CD4-positive, alpha-beta T cell treated with Interleukin-15 for 1 hour (primary cell): ENCODE measurements around the gene GAR1.
"Not testable (repeated sequence)": the region's sequence is repeated elsewhere in the genome, so short reads cannot be mapped to it uniquely, and the experiment has no call there.

ENCODE experiments used
- DNase-seq: peaks from one replicate; pipeline ENCODE4 v3.0.0-alpha.2; 2020

The GAR1 gene

GRCh38 chr4:109847896-109848442 is 32.4 kb downstream of the GAR1 start, which contains the start of gene LRIT3:
Gene LRIT3, plus strand, starts transcription at chr4:109848107. Its CDS starts 95 bp downstream, at chr4:109848202.
- DNase-seq: no peak

DNA sequence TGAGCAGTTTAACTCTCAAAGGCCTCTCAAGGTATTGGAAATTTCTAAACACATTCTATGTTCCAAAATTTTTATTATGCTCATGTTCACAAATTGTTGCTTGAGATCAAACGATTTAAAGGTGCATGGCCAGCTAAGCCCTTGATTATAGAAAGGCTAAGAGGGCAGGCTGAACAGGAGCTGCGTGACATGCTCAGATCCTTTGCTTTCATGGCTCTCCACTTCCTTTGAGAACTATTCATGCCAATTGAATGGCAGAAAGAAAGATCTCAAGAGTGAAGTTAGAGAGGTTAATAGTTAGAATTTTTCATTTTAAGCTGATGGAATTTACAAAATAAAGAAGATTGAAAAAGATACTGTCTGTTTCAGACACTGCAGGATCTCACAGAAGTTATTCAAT is 32.9 kb downstream of the GAR1 start:
- DNase-seq: no peak

DNA sequence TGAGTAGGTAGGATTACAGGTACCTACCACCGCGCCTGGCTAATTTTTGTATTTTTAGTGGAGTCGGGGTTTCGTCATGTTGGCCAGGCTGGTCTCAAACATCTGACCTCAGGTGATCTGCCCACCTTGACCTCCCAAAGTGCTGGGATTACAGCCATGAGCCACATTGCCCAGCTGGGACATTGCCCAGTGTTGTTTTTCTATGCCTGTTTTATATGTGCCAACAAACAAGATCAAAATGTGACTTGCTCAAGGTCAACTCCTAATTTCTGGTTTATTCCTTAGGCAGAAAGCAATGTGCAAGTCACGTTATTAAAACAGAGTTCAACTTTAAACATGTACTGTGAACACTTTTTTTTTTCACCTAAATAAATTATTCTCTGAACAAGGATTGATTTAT is 35.0 kb downstream of the GAR1 start:
- DNase-seq: no peak

GRCh38 chr4:109859426-109860300 is 44.1 kb downstream of the GAR1 start:
- DNase-seq: not testable (repeated sequence)

DNA sequence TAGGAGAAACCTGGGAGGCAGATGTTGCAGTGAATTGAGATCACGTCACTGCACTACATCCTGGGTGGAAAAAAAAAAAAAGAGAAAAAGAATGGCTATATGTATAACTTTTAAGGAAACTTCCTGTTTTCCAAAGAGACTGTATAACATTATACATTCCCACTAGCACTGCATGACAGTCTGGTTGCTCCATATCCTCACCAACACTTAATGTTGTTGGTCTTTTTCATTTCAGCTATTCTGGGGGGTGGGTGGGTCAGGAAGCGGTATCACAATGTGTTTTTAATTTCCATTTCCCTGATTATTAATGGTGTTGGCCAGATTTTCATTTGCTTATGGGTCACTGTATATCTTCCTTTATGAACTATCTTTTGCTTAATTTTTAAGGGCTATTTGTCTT is 45.7 kb downstream of the GAR1 start:
- no peak for DNase-seq

DNA sequence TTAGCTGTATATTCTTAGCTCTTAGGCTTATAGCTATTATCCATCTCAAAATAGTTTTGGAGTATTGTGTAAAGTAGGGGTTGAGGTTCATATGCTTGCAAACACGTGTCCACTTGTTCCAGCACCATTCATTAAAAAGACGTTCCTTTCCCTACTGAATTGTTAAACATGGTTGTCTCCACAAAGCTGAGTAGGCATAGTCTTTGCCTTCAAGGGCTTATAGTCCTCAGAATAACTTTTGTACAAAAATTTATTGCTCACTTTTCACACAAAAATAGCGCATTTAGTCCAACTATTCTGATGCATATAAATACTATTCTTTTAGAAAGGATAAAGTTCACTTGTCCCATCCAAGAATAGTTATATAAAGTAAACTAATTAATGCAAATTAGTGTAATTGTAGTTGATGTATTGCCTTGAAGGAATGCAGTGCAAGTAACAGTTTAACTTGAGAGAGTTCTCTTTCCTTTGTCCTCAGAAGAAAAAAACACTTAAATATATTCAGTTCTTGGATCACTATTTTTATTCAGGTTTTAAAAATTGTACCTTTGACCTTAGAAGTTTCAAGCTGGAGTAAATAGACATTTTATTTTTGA is 46.5 kb downstream of the GAR1 start:
- DNase-seq: no peak

GRCh38 chr4:109864134-109864533 is 48.6 kb downstream of the GAR1 start:
- no peak for DNase-seq

DNA sequence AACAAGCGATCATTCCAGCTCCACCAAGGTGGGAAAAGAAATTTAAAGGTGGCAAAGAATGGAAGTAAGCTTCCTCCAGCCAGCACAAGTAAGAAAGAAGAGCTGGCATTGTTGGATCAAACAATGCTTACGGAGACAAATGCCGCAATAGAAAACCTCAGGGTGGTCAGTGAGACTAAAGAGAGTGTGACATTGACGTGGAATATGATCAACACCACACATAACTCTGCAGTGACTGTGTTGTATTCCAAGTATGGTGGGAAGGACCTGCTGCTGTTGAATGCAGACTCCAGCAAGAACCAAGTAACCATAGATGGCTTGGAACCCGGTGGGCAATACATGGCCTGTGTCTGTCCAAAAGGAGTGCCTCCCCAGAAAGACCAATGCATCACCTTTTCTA is 54.5 kb downstream of the GAR1 start:
- no peak for DNase-seq

GRCh38 chr4:109872065-109872464 is 56.5 kb downstream of the GAR1 start:
- DNase-seq: no peak

DNA sequence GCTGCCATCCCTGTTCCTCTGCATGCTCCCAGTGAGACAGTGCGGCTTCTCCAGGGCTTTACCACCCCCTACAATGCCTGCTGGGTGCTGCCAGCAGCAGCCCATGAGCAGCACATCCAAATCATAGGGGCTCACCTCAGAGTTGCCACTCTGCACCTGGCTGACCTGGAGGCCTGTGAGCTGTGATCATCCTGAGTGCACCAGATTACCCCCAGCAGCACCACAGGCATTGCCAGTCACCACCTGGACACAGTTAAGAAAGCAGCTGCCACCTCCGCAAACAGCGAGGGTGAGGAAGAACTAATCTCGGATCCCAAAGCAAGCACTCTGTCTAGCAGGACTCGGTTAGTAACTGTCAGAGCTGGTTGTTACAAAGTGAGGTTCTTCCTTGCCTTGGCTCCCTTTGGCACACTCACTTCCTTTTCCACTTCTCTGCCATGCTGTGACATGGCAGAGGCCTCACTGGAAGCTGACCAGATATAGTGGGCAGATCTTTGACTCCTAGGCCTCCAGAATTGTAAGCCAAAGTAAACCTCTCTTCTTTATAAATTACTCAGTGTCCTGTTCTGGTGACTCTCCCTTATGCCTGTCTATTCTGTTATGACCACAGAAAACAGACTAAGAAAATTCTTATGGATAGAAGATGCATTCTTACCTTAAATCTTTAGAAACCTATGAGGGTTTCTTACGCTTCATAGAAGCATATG is 57.5 kb downstream of the GAR1 start:
- DNase-seq: no peak

DNA sequence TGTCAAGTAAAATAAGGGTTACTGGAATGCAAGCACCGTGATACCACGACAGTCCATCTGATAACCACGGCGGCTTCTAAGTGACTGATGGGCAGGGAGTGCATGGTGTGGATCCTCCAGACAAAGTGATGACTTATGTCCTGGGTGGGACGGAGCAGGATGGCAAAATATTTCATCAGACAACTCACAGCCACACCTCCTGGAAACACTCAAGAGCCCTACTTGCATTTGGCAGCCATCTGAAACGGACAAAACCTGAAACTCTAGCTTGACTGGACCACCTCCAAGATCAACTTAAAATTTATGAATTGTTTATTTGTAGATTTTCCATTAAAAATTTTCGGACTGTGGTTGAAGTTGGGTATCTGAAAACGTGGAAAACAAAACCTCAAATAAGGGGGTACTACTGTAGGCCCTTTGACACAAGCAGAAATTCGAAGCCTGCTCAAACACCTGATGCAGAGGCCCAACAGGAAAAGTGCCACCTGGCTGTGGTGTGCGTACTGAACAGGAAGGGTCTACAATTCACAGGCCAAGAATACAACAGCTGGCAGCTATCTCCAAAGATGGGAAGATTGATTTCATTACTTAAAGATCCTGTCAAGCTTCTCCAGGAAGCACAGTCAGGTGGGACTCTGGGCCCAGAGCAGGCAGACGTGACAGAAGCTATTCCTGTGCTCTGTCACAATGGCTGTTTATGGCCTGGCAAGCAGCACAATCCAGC is 58.4 kb downstream of the GAR1 start:
- no peak for DNase-seq
